ENCODE results near the gene ANGEL2.

DNA sequence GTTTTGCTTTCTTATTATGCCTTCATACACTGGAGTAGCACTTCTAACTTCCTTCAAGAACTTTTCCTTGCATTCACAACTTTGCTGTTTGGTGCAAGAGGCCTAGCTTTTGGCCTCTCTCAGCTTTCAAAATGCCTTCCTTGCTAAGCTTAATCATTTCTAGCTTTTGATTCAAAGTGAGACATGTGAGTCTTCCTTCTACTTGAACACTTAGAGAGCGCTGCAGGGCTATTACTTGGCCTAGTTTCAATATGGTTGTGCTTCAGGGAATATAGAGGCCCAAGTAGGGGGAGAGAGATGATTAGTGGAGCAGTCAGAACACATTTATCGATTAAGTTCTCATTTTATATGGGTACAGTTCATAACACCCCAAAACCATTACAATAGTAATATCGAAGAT is 12.4 kb downstream of the ANGEL2 start:
- TF ChIP-seq, protein P1, sequence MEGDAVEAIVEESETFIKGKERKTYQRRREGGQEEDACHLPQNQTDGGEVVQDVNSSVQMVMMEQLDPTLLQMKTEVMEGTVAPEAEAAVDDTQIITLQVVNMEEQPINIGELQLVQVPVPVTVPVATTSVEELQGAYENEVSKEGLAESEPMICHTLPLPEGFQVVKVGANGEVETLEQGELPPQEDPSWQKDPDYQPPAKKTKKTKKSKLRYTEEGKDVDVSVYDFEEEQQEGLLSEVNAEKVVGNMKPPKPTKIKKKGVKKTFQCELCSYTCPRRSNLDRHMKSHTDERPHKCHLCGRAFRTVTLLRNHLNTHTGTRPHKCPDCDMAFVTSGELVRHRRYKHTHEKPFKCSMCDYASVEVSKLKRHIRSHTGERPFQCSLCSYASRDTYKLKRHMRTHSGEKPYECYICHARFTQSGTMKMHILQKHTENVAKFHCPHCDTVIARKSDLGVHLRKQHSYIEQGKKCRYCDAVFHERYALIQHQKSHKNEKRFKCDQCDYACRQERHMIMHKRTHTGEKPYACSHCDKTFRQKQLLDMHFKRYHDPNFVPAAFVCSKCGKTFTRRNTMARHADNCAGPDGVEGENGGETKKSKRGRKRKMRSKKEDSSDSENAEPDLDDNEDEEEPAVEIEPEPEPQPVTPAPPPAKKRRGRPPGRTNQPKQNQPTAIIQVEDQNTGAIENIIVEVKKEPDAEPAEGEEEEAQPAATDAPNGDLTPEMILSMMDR (conservative IDR thresholded peaks at IDR 0.05; ENCODE audit: low read depth, low read length) = no peak
- no peak for TF ChIP-seq EZH2 (IDR thresholded peaks at IDR 0.05; ENCODE audit: low read length, unreplicated experiment)
